Stimulated activated CD4-positive, alpha-beta T cell treated with anti-CD3 and anti-CD28 coated beads, Interleukin-1b, Interleukin-23, amount 100 ng/mL, for 24 hours (primary cell): ENCODE measurements around the gene EAF1.
"Not testable (repeated sequence)": the region's sequence is repeated elsewhere in the genome, so short reads cannot be mapped to it uniquely, and the experiment has no call there.

ENCODE experiments used
- DNase-seq, 4 experiments: peaks; one replicate each; pipeline ENCODE4 v3.0.0-alpha.2; 2020; ENCODE audit warnings: low read depth in 4 of 4, low spot score in 1 of 4

Gene EAF1

GRCh38 chr3:15405448-15406050, 21.8 kb upstream of the EAF1 start:
- DNase-seq = no peak

- no peak for DNase-seq
Measured at GRCh38 chr3:15409239-15409638, 18.2 kb upstream of the EAF1 start.

- DNase-seq = no peak
Measured at GRCh38 chr3:15409774-15410173, 17.6 kb upstream of the EAF1 start.

- DNase-seq = not testable (repeated sequence)
Measured at GRCh38 chr3:15410966-15411365, 16.4 kb upstream of the EAF1 start.

GRCh38 chr3:15420871-15421270, 6.5 kb upstream of the EAF1 start:
- DNase-seq = no peak

GRCh38 chr3:15426579-15427118, 749 bp upstream of the EAF1 start:
- no peak for DNase-seq

- DNase-seq = no peak
Measured at GRCh38 chr3:15427981-15428380, 583 bp downstream of the EAF1 start.

- no peak for DNase-seq
Measured at GRCh38 chr3:15428539-15428938, 1.1 kb downstream of the EAF1 start.

GRCh38 chr3:15429080-15429479, 1.7 kb downstream of the EAF1 start:
- DNase-seq = no peak

- no peak for DNase-seq
Measured at GRCh38 chr3:15430624-15431023, 3.2 kb downstream of the EAF1 start.

- DNase-seq = no peak
Measured at GRCh38 chr3:15431256-15431837, 3.9 kb downstream of the EAF1 start.

- no peak for DNase-seq
Measured at GRCh38 chr3:15433531-15433930, 6.1 kb downstream of the EAF1 start.

GRCh38 chr3:15434756-15435155, 7.4 kb downstream of the EAF1 start:
- DNase-seq = no peak

GRCh38 chr3:15436246-15436645, 8.8 kb downstream of the EAF1 start:
- no peak for DNase-seq

GRCh38 chr3:15438983-15439382, 11.6 kb downstream of the EAF1 start:
- no peak for DNase-seq

- DNase-seq = no peak
Measured at GRCh38 chr3:15439476-15439875, 12.1 kb downstream of the EAF1 start.

GRCh38 chr3:15440891-15441290, 13.5 kb downstream of the EAF1 start:
- no peak for DNase-seq

- DNase-seq = no peak
Measured at GRCh38 chr3:15443826-15444524, 16.6 kb downstream of the EAF1 start.

- no peak for DNase-seq
Measured at GRCh38 chr3:15449489-15450224, 22.3 kb downstream of the EAF1 start.

GRCh38 chr3:15450438-15451215, 23.2 kb downstream of the EAF1 start:
- no peak for DNase-seq
